Neuronal stem cell (in vitro differentiated cells): ENCODE measurements around the gene CYP11A1.

Source experiments
- DNase-seq: peaks from one replicate; pipeline ENCODE4 v3.0.0-alpha.2; 2013; ENCODE audit warnings: low spot score
- H2AFZ ChIP-seq: one replicate; pipeline ENCODE4 v1.6.1; 2013; ENCODE audit warnings: mild to moderate bottlenecking, low read length, inconsistent platforms
- H2AK5ac ChIP-seq: 2 replicates; pipeline ENCODE4 v1.6.1; 2013; ENCODE audit warnings: low read depth, mild to moderate bottlenecking, inconsistent platforms, low read length, moderate library complexity, mixed read lengths
- H2BK120ac ChIP-seq: 2 replicates; pipeline ENCODE4 v1.6.1; 2013; ENCODE audit warnings: low read depth, mild to moderate bottlenecking, inconsistent platforms, low read length, moderate library complexity, mixed read lengths
- H2BK12ac ChIP-seq: one replicate; pipeline ENCODE4 v1.6.1; 2013; ENCODE audit warnings: low read length, inconsistent platforms
- H2BK15ac ChIP-seq: 2 replicates; pipeline ENCODE4 v1.6.1; 2013; ENCODE audit warnings: mild to moderate bottlenecking, low read length, inconsistent platforms, mixed read lengths
- H2BK5ac ChIP-seq: one replicate; pipeline ENCODE4 v1.6.1; 2013; ENCODE audit warnings: inconsistent platforms, mild to moderate bottlenecking, low read length, moderate library complexity
- H3K14ac ChIP-seq: one replicate; pipeline ENCODE4 v1.6.1; 2013; ENCODE audit warnings: low read length, inconsistent platforms
- H3K18ac ChIP-seq: 2 replicates; pipeline ENCODE4 v1.6.1; 2013; ENCODE audit warnings: low read length, inconsistent platforms
- H3K23ac ChIP-seq: 2 replicates; pipeline ENCODE4 v1.6.1; 2013; ENCODE audit warnings: low read depth, mild to moderate bottlenecking, mixed read lengths, low read length, inconsistent platforms; ENCODE audit not compliant: poor library complexity
- H3K27ac ChIP-seq: replicated peaks from 3 replicates; pipeline ENCODE4 v1.5.1; 2013; ENCODE audit warnings: low read length, inconsistent platforms
- H3K27me3 ChIP-seq, 3 experiments: 2 replicates each; pipeline ENCODE4 v1.6.1; 2013; ENCODE audit warnings: low read length in 3 of 3, mild to moderate bottlenecking in 2 of 3, inconsistent platforms in 1 of 3, low read depth in 1 of 3, mixed read lengths in 1 of 3, moderate library complexity in 1 of 3; ENCODE audit not compliant: control insufficient read depth in 3 of 3, insufficient read depth in 3 of 3
- H3K36me3 ChIP-seq, 2 donors: replicated peaks in 1 of 2; 2 replicates each; pipeline ENCODE4 v1.6.1; 2013; ENCODE audit warnings: low read length in 2 of 2; ENCODE audit not compliant: control insufficient read depth in 2 of 2, insufficient read depth in 2 of 2
- H3K4ac ChIP-seq: 2 replicates; pipeline ENCODE4 v1.6.1; 2013; ENCODE audit warnings: inconsistent platforms, mild to moderate bottlenecking, low read length, moderate library complexity
- H3K4me1 ChIP-seq, 2 donors: 1 replicate in 1 of 2; 2 replicates in 1 of 2; pipeline ENCODE4 v1.6.1; 2013; ENCODE audit warnings: low read length in 2 of 2, low read depth in 1 of 2; ENCODE audit not compliant: control insufficient read depth in 2 of 2, insufficient read depth in 1 of 2
- H3K4me2 ChIP-seq: one replicate; pipeline ENCODE4 v1.6.1; 2013; ENCODE audit warnings: mild to moderate bottlenecking, low read length, inconsistent platforms; ENCODE audit not compliant: insufficient read depth, poor library complexity, severe bottlenecking
- H3K4me3 ChIP-seq, 2 donors: 2 replicates each; pipeline ENCODE4 v1.5.1; 2013; ENCODE audit warnings: low read length in 2 of 2, mild to moderate bottlenecking in 2 of 2, inconsistent platforms in 1 of 2, moderate library complexity in 1 of 2
- H3K79me1 ChIP-seq: one replicate; pipeline ENCODE4 v1.6.1; 2013; ENCODE audit warnings: low read depth, mild to moderate bottlenecking, inconsistent platforms, low read length, moderate library complexity
- H3K9ac ChIP-seq: one replicate; pipeline ENCODE4 v1.6.1; 2013; ENCODE audit warnings: mild to moderate bottlenecking, low read depth, low read length, inconsistent platforms; ENCODE audit not compliant: poor library complexity
- H3K9me3 ChIP-seq, 2 donors: replicated peaks in 1 of 2; 2 replicates each; pipeline versions ENCODE3 to v1.6.1; 2013; ENCODE audit warnings: low read length in 2 of 2, mild to moderate bottlenecking in 2 of 2, inconsistent platforms in 1 of 2, low read depth in 1 of 2, mixed read lengths in 1 of 2, moderate library complexity in 1 of 2; ENCODE audit not compliant: control insufficient read depth in 2 of 2, insufficient read depth in 1 of 2
- H4K8ac ChIP-seq: one replicate; pipeline ENCODE4 v1.6.1; 2013; ENCODE audit warnings: low read depth, mild to moderate bottlenecking, inconsistent platforms, low read length, moderate library complexity
- H4K91ac ChIP-seq: one replicate; pipeline ENCODE4 v1.6.1; 2013; ENCODE audit warnings: low read length, low read depth, mild to moderate bottlenecking, inconsistent platforms; ENCODE audit not compliant: poor library complexity
- WGBS, 2 donors: extraction: QIAGEN DNeasy Blood & Tissue Kit; methylation state at CpG; one replicate each; pipeline ENCODE4 v1.1.7; 2013; ENCODE audit warnings: missing lambda C conversion rate in 2 of 2, mixed read lengths in 1 of 2; ENCODE audit not compliant: insufficient read length in 2 of 2, insufficient replicate concordance in 1 of 2; ENCODE audit errors: extremely low coverage in 2 of 2; 5-methylcytosine and 5-hydroxymethylcytosine counted together

The CYP11A1 gene

DNA sequence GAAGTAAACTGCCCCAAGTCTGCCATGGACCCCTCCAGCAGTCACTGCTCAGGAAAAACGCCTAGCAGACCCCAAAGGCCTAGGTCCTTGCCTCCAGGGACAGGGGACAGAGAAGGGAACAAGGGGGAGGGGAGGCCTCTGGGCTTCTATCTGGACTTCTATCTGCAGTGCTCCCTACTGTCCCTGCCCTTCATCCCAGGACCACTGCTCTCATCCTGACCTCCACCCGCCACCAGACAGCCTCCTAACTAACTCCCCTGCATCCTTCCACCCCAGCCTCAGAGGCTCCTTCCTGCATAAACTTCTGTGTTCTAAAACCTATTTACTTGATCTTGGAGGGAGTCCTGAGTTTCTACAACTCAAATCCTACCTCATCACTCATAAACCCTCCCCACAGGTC is 40.9 kb upstream of the CYP11A1 start:
- H2BK5ac ChIP-seq = peak overlapping the region; percentile 88
- H3K27me3 ChIP-seq = no peaks in the 10 kb centered on the region
- no peak overlapping the region for H3K4me2 ChIP-seq
- H3K4ac ChIP-seq = no peak overlapping the region
- no peak overlapping the region for H4K91ac ChIP-seq
- no peak overlapping the region for H2AFZ ChIP-seq
- peak overlapping the region; percentile 95 for H2AK5ac ChIP-seq
- H3K4me1 ChIP-seq = peaks cover 17 to 18% of the 10 kb centered on the region in 2 donors
- no peaks in the 10 kb centered on the region for H3K9me3 ChIP-seq
- no peak overlapping the region for H3K27ac ChIP-seq
- H3K23ac ChIP-seq = no peak overlapping the region
- H3K79me1 ChIP-seq = no peaks in the 10 kb centered on the region
- H4K8ac ChIP-seq = no peak overlapping the region
- DNase-seq = no peak
- no peak overlapping the region for H2BK12ac ChIP-seq
- no peak overlapping the region for H2BK15ac ChIP-seq
- H3K36me3 ChIP-seq = peaks cover 0 to 3% of the 10 kb centered on the region in 2 donors
- no peak overlapping the region for H3K9ac ChIP-seq
- no peak overlapping the region for H2BK120ac ChIP-seq
- WGBS, 2 donors = no CpG with 5 or more reads among the region's 2 CpGs
- H3K14ac ChIP-seq = no peak overlapping the region
- no peak overlapping the region for H3K4me3 ChIP-seq
- peak overlapping the region; percentile 78 for H3K18ac ChIP-seq

DNA sequence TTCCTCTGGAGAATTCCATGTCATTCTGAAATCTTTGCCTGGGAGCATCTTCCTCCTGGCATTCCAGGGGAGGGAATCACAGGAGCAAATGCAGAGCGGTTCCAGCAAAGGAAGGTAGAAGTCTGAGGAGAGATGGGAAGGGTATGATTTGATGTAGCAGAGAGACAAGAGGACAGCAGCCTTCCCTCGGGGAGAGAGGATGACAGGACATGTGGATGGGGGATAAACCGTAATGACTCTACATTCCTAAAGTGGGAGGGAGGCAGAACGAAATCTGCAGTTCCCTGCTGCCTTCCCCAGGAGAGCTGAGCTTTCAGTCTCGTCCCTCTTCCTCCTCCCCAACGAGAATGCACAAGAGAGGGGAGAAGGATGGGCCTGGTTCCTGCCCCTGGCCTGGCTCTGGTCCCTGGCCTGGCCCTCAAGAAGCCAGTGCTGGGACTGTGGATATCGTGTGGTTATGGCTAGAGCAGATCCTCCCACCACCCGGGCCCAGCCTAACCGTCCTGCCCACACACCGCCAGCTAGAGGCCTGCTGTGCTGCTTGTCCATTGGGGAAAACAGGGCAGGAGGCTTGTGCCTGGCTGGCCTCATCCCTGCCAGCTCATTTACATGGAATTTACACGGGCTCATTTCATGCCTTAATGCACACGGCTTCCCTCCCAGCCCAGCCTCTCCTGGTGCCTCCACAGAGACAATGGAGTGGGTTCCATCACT is 39.7 kb upstream of the CYP11A1 start:
- Histone ChIP-seq H3K27ac (peak overlapping the region; percentile 48), H3K18ac (peak overlapping the region; percentile 96)
- DNase-seq = peak; percentile 56

DNA sequence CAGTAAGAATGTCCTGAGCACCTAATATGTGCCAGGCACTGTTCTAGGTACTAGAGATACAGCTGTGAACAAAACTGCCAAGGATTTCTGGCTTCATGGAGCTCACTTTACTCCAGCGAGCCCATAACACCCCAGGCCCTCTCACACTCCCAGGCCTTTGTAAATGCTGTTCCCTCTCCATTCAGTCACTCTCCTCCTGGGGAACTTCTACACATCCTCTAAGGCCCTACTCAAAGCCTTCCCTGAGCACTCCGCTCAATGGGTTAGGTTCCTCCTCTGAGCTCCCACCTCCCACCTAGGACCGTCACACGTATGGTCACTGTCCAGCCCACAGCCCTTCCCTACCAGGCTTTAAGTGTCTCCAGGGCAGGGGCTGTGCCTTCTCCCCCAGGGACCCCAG is 39.1 kb upstream of the CYP11A1 start:
- peaks cover 0 to 1% of the 10 kb centered on the region in 2 donors for H3K36me3 ChIP-seq
- no peak overlapping the region for H3K9ac ChIP-seq
- no peaks in the 10 kb centered on the region for H3K79me1 ChIP-seq
- H3K9me3 ChIP-seq = no peaks in the 10 kb centered on the region
- H3K4ac ChIP-seq = no peak overlapping the region
- no peak overlapping the region for H2BK5ac ChIP-seq
- peak overlapping the region; percentile 86 for H2AFZ ChIP-seq
- H4K91ac ChIP-seq = no peak overlapping the region
- no peak overlapping the region for H2BK12ac ChIP-seq
- no peak overlapping the region for H3K27ac ChIP-seq
- no peak overlapping the region for H4K8ac ChIP-seq
- no peak overlapping the region for H3K23ac ChIP-seq
- no peak overlapping the region for H2BK15ac ChIP-seq
- no peak overlapping the region for H2BK120ac ChIP-seq
- no peak overlapping the region for H3K18ac ChIP-seq
- H2AK5ac ChIP-seq = no peak overlapping the region
- peaks cover 0 to 7% (median 0%) of the 10 kb centered on the region in 3 experiments for H3K27me3 ChIP-seq
- no peak overlapping the region for H3K14ac ChIP-seq
- WGBS, 2 donors = no CpG with 5 or more reads among the region's 4 CpGs
- no peak overlapping the region for H3K4me3 ChIP-seq
- H3K4me1 ChIP-seq = peaks cover 17 to 18% of the 10 kb centered on the region in 2 donors
- no peak for DNase-seq
- no peak overlapping the region for H3K4me2 ChIP-seq

More for the DNA sequence above, 39.7 kb upstream of the CYP11A1 start:
- Histone ChIP-seq H3K79me1 (no peaks in the 10 kb centered on the region), H3K27me3 (peaks cover 0 to 7% (median 0%) of the 10 kb centered on the region in 3 experiments), H3K4me3 (peak overlapping the region in 1 of 2 donors; percentile 21), H3K4me1 (peaks cover 17 to 18% of the 10 kb centered on the region in 2 donors), H2BK15ac (peak overlapping the region; percentile 88), H3K9ac (peak overlapping the region; percentile 1), H2BK12ac (no peak overlapping the region), H2BK120ac (no peak overlapping the region), H3K4me2 (no peak overlapping the region), H3K9me3 (no peaks in the 10 kb centered on the region), H4K91ac (peak overlapping the region; percentile 64), H2AK5ac (peak overlapping the region; percentile 95), H3K36me3 (peaks cover 0 to 1% of the 10 kb centered on the region in 2 donors), H3K23ac (peak overlapping the region; percentile 38), H2AFZ (peak overlapping the region; percentile 86), H3K4ac (no peak overlapping the region), H4K8ac (peak overlapping the region; percentile 78), H2BK5ac (peak overlapping the region; percentile 88), H3K14ac (peak overlapping the region; percentile 32)
- WGBS, 2 donors = no CpG with 5 or more reads among the region's 12 CpGs

DNA sequence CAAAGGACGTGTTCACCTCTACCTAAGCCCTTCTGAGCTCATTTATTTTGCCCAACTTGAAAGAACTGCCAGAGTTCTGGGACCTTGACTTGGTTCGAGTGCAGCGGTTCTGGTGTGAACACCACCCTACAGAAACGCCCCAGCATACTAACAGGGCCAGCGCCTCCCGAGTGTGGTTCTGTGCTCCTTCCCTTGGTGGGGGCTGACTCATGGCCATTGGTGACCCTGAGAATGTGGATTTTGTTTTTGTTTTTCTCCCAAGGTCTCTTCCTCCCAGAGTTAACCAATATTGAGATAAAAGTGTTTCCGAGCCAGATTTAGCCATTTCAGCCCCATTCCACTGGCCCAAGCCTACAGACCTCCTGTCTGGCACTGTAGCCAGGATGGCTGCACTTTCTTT is 38.4 kb upstream of the CYP11A1 start:
- Histone ChIP-seq H3K23ac (no peak overlapping the region), H3K9ac (no peak overlapping the region), H3K18ac (no peak overlapping the region), H2BK15ac (no peak overlapping the region), H3K9me3 (no peaks in the 10 kb centered on the region), H2BK5ac (no peak overlapping the region), H3K14ac (no peak overlapping the region), H3K4me2 (no peak overlapping the region), H3K4me3 (no peak overlapping the region), H2BK12ac (no peak overlapping the region), H3K27me3 (peaks cover 0 to 14% (median 0%) of the 10 kb centered on the region in 3 experiments), H4K8ac (no peak overlapping the region), H2BK120ac (no peak overlapping the region), H3K79me1 (no peaks in the 10 kb centered on the region), H2AFZ (no peak overlapping the region), H3K4ac (no peak overlapping the region), H3K4me1 (peaks cover 18 to 22% of the 10 kb centered on the region in 2 donors), H3K27ac (no peak overlapping the region), H2AK5ac (no peak overlapping the region), H4K91ac (no peak overlapping the region), H3K36me3 (peaks cover 0 to 1% of the 10 kb centered on the region in 2 donors)
- no peak for DNase-seq
- no CpG with 5 or more reads among the region's 7 CpGs for WGBS, 2 donors
